Esophagus muscularis mucosa (tissue), 4 donors: ENCODE data around the gene CSNK2A2. TPM values are rescaled to one million over a fixed set of nuclear protein-coding genes. Genes with fewer than 3 reads are reported as not detected.

ENCODE experiments used
- DNase-seq: peaks from one replicate; pipeline ENCODE4 v3.0.0-alpha.2; 2017; ENCODE audit errors: extremely low spot score
- H3K27ac ChIP-seq, 4 donors: fragments of 200-600 bp; sonication (generic); replicated peaks in 1 of 4; 1 replicate in 3 of 4; 2 replicates in 1 of 4; pipeline ENCODE4 v1.5.1; 2016 to 2019; ENCODE audit warnings: mild to moderate bottlenecking in 1 of 4
- H3K27me3 ChIP-seq, 4 donors: fragments of 200-600 bp; sonication (generic); one replicate each; pipeline versions ENCODE4 v1.5.1 to v1.6.0; 2016 to 2019
- H3K36me3 ChIP-seq, 4 donors: fragments of 200-600 bp; sonication (generic); one replicate each; pipeline ENCODE4 v1.5.1; 2016 to 2019
- H3K4me1 ChIP-seq, 4 donors: fragments of 200-600 bp; sonication (generic); one replicate each; pipeline ENCODE4 v1.5.1; 2016 to 2019
- H3K4me3 ChIP-seq, 4 donors: fragments of 200-600 bp; sonication (generic); 1 replicate in 2 of 4; 2 replicates in 2 of 4; pipeline ENCODE4 v1.5.1; 2016 to 2019; ENCODE audit warnings: mild to moderate bottlenecking in 4 of 4, moderate library complexity in 1 of 4
- H3K9me3 ChIP-seq, 4 donors: fragments of 200-600 bp; sonication (generic); 1 replicate in 3 of 4; 2 replicates in 1 of 4; pipeline ENCODE4 v1.5.1; 2016 to 2019
- EP300 ChIP-seq: sonication (generic); formaldehyde crosslinking; IDR thresholded peaks from one replicate; pipeline ENCODE4 v1.6.1; 2017; ENCODE audit warnings: antibody characterized with exemption
- POLR2A ChIP-seq: fragments of 450-650 bp; IDR thresholded peaks from one replicate; pipeline ENCODE4 v1.6.1; 2017; ENCODE audit warnings: antibody characterized with exemption, moderate library complexity, mild to moderate bottlenecking, low read depth
- POLR2AphosphoS5 ChIP-seq, 2 donors: sonication (generic); formaldehyde crosslinking; IDR thresholded peaks; one replicate each; pipeline ENCODE4 v1.6.1; 2017; ENCODE audit warnings: antibody characterized with exemption in 2 of 2
- WGBS: methylation state at CpG from one replicate; pipeline ENCODE4 v1.1.5; 2018; 5-methylcytosine and 5-hydroxymethylcytosine counted together
- intact Hi-C: fragments of 100-400 bp; cut with DNase I; formaldehyde crosslinking; loops from one replicate; pipeline ENCODE4 v1.15.1; 2023
- total RNA-seq, 4 donors: library from RNA; depleted of rRNA; stranded (reverse); fragments of >200 nt; gene quantifications; one replicate each; pipeline versions ENCODE4 v1.1.0 to v1.2.1, GENCODE V29; 2016
- TF ChIP-seq, protein P1 (sequence below), 3 experiments: fragments of 200-600 bp in 2 of 3; fragments of 450-650 bp in 1 of 3; sonication (generic) in 2 of 3; IDR thresholded peaks; one replicate each; pipeline ENCODE4 v1.5.1; 2017 to 2019; ENCODE audit warnings: antibody characterized with exemption in 3 of 3, mild to moderate bottlenecking in 2 of 3, moderate library complexity in 1 of 3

CSNK2A2 gene
- total RNA-seq, 4 donors from 2014 or later = 37.1 to 56.5 (median 42.7) TPM

DNA sequence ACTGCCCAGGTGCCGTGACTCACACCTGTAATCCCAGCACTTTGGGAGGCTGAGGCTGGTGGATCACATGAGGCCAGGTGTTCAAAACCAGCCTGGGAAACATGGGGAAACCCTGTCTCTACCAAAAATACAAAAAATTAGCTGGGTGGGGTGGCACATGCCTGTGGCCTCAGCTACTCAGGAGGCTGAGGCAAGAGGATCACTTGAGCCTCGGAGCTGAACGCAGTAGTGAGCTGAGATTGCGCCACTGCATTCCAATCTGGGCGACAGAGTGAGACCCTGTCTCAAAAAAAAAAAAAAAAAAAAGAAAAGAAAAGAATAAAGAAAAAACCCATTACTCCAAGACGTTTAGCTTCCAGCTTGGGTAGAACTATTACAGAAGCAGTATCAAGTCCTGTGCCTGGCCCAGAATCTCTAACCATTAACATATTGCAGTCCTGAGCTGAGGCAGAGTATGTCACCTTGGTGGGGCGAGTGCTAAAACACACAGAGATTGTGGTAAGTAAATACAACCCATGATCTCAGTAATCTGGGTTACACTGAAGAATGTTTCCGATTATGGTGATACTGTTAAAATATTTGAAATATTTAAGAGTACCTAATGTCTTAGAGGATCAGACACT, 45.5 kb downstream of the CSNK2A2 start:
- no peaks in the 10 kb centered on the region for H3K4me1 ChIP-seq
- no peak overlapping the region for H3K27ac ChIP-seq
- intact Hi-C loops = no loop called here
- no peaks in the 10 kb centered on the region for H3K9me3 ChIP-seq
- no peaks in the 10 kb centered on the region for H3K27me3 ChIP-seq
- peaks cover 0 to 9% (median 4%) of the 10 kb centered on the region in 4 donors for H3K36me3 ChIP-seq
- no peak for DNase-seq
- TF ChIP-seq, protein P1, sequence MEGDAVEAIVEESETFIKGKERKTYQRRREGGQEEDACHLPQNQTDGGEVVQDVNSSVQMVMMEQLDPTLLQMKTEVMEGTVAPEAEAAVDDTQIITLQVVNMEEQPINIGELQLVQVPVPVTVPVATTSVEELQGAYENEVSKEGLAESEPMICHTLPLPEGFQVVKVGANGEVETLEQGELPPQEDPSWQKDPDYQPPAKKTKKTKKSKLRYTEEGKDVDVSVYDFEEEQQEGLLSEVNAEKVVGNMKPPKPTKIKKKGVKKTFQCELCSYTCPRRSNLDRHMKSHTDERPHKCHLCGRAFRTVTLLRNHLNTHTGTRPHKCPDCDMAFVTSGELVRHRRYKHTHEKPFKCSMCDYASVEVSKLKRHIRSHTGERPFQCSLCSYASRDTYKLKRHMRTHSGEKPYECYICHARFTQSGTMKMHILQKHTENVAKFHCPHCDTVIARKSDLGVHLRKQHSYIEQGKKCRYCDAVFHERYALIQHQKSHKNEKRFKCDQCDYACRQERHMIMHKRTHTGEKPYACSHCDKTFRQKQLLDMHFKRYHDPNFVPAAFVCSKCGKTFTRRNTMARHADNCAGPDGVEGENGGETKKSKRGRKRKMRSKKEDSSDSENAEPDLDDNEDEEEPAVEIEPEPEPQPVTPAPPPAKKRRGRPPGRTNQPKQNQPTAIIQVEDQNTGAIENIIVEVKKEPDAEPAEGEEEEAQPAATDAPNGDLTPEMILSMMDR (IDR thresholded peaks at IDR 0.05) = no peak
- TF ChIP-seq POLR2A (no peak), EP300 (no peak), POLR2AphosphoS5 (IDR thresholded peaks at IDR 0.05) (no peak)
- H3K4me3 ChIP-seq = no peak overlapping the region
- WGBS = 91% methylated on average over 8 of the region's 8 CpGs

DNA sequence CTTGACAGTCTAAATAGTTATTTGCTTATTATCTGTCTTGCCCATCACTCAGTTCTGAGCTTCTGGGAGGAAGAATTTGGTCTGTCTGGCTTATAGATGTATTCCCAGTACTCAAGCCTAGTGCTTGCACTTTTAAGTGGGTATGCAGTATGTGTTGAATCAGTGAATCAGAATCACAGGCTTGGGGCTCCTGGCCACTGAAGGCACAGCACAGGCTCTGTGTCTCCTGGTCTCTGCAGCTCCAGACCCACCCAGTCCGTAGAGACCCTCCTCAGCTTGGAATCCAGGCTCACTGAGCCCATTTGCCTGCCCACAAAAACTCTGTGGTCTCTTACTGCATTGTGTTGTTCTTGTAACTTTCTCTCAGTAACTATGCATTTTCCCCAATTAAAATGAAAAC, 49.4 kb downstream of the CSNK2A2 start:
- no peaks in the 10 kb centered on the region for H3K9me3 ChIP-seq
- H3K27me3 ChIP-seq = no peaks in the 10 kb centered on the region
- intact Hi-C loops = no loop called here
- WGBS = 85% methylated on average over 1 of the region's 1 CpG
- no peaks in the 10 kb centered on the region for H3K4me1 ChIP-seq
- DNase-seq = no peak
- TF ChIP-seq POLR2AphosphoS5 (IDR thresholded peaks at IDR 0.05) = no peak
- TF ChIP-seq, protein P1 (IDR thresholded peaks at IDR 0.05) = no peak
- no peak for TF ChIP-seq POLR2A
- TF ChIP-seq EP300 = no peak
- H3K4me3 ChIP-seq = no peak overlapping the region
- H3K27ac ChIP-seq = no peak overlapping the region
- H3K36me3 ChIP-seq = no peaks in the 10 kb centered on the region

DNA sequence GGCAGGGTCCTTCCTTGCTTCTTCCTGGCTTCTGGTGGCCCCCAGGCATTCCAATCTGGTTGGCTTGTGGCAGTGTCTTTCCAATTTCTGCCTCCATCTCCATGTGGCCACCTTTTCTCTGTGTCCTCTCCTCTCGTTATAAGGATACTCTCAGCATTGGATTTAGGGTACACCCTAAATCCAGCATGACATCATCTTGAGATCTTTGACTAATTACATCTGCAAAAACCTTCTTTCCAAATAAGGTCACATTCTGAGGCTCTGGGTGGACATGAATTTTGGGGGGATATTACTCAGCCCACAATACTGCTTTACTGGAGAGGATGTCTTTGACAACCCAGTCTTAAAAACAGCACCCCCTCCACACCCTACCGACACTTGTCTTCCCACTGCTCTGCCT, 49.8 kb downstream of the CSNK2A2 start:
- DNase-seq = no peak
- intact Hi-C loops = no loop called here
- Histone ChIP-seq H3K27ac (no peak overlapping the region), H3K27me3 (no peaks in the 10 kb centered on the region), H3K9me3 (no peaks in the 10 kb centered on the region), H3K4me3 (no peak overlapping the region), H3K36me3 (no peaks in the 10 kb centered on the region), H3K4me1 (no peaks in the 10 kb centered on the region)
- TF ChIP-seq POLR2A (no peak), POLR2AphosphoS5 (IDR thresholded peaks at IDR 0.05) (no peak), EP300 (no peak)
- TF ChIP-seq, protein P1 (IDR thresholded peaks at IDR 0.05) = no peak
- 77% methylated on average over 2 of the region's 2 CpGs for WGBS

DNA sequence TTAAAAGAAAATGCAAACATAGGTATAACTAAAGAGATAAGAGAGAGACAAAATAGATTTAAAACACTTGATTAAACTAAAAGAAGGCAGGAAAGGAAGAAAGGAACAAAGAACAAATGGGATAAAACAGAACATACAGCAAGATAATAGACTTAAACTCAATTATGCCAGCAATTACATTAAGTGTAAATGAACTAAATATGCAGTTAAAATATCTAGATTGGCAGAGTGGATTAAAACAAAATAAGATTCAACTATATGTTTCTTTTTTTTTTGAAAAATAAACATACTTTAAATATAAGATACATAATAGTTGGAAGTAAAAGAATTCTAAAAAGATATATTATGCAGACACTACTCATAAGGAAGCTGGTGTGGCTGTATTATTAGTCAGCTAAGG, 59.1 kb downstream of the CSNK2A2 start:
- DNase-seq = no peak
- TF ChIP-seq POLR2A (no peak), POLR2AphosphoS5 (IDR thresholded peaks at IDR 0.05) (no peak), EP300 (no peak)
- TF ChIP-seq, protein P1 (IDR thresholded peaks at IDR 0.05) = no peak
- H3K4me1 ChIP-seq = no peaks in the 10 kb centered on the region
- no peaks in the 10 kb centered on the region for H3K27me3 ChIP-seq
- no peak overlapping the region for H3K4me3 ChIP-seq
- no peak overlapping the region for H3K27ac ChIP-seq
- H3K9me3 ChIP-seq = peaks cover 0 to 18% (median 9%) of the 10 kb centered on the region in 4 donors
- intact Hi-C loops = no loop called here
- peaks cover 0 to 3% (median 0%) of the 10 kb centered on the region in 4 donors for H3K36me3 ChIP-seq

DNA sequence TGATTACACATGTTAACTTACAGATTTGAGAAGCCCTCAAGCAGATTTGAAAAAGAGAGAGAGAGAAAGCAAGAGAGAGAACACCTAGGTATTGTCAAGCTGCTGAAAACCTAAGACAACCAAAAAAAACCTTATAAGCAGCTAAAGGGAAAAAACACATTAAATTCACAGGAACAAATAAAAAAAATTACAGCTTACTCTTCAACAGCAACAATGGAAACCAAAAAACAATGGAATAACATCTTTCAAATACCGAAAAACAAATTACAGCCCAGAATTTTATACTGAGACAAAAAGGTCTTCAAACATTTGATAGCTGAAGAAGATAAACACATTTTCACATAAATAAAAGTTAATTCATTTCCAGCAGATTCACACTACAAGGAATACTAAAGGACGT, 60.3 kb downstream of the CSNK2A2 start:
- peaks cover 0 to 3% (median 0%) of the 10 kb centered on the region in 4 donors for H3K36me3 ChIP-seq
- no peak overlapping the region for H3K4me3 ChIP-seq
- intact Hi-C loops = no loop called here
- no peak for TF ChIP-seq EP300
- TF ChIP-seq, protein P1 (IDR thresholded peaks at IDR 0.05) = no peak
- TF ChIP-seq POLR2AphosphoS5 (IDR thresholded peaks at IDR 0.05) = no peak
- TF ChIP-seq POLR2A = no peak
- whole genome bisulfite sequencing = 89% methylated on average over 2 of the region's 2 CpGs
- H3K27ac ChIP-seq = no peak overlapping the region
- no peak for DNase-seq
- H3K9me3 ChIP-seq = peaks cover 0 to 18% (median 9%) of the 10 kb centered on the region in 4 donors
- no peaks in the 10 kb centered on the region for H3K4me1 ChIP-seq
- H3K27me3 ChIP-seq = no peaks in the 10 kb centered on the region
